ENCODE results near the gene ATP8B4.
"Not testable (repeated sequence)": the region's sequence is repeated elsewhere in the genome, so short reads cannot be mapped to it uniquely, and the experiment has no call there.

Gene ATP8B4

GRCh38 chr15:50137893-50138292 is 18.9 kb upstream of the ATP8B4 start:
- no peak for DNase-seq

- no peak for DNase-seq
Measured at GRCh38 chr15:50137330-50137761, 18.3 kb upstream of the ATP8B4 start.

- no peak for DNase-seq
Measured at GRCh38 chr15:50135031-50135551, 16.1 kb upstream of the ATP8B4 start.

GRCh38 chr15:50134524-50135024 is 15.5 kb upstream of the ATP8B4 start:
- DNase-seq = no peak

- DNase-seq = not testable (repeated sequence)
Measured at GRCh38 chr15:50132251-50132984, 13.4 kb upstream of the ATP8B4 start.

- DNase-seq = no peak
Measured at GRCh38 chr15:50131617-50132016, 12.6 kb upstream of the ATP8B4 start.

- no peak for DNase-seq
Measured at GRCh38 chr15:50128266-50128665, 9.2 kb upstream of the ATP8B4 start.

GRCh38 chr15:50127255-50127777 is 8.3 kb upstream of the ATP8B4 start:
- no peak for DNase-seq

GRCh38 chr15:50126072-50126471 is 7.0 kb upstream of the ATP8B4 start:
- no peak for DNase-seq

- no peak for DNase-seq
Measured at GRCh38 chr15:50124631-50125030, 5.6 kb upstream of the ATP8B4 start.

GRCh38 chr15:50123861-50124557 is 5.0 kb upstream of the ATP8B4 start:
- no peak for DNase-seq

- DNase-seq = no peak
Measured at GRCh38 chr15:50120729-50121128, 1.7 kb upstream of the ATP8B4 start.

GRCh38 chr15:50117431-50118027 is 1.5 kb downstream of the ATP8B4 start:
- DNase-seq = no peak

GRCh38 chr15:50116477-50116876 is 2.6 kb downstream of the ATP8B4 start:
- no peak for DNase-seq

GRCh38 chr15:50113992-50114780 is 4.8 kb downstream of the ATP8B4 start:
- no peak for DNase-seq

- no peak for DNase-seq
Measured at GRCh38 chr15:50113187-50113505, 5.9 kb downstream of the ATP8B4 start.

GRCh38 chr15:50112488-50113186 is 6.4 kb downstream of the ATP8B4 start:
- DNase-seq = no peak

GRCh38 chr15:50110285-50110684 is 8.7 kb downstream of the ATP8B4 start:
- DNase-seq = no peak

- no peak for DNase-seq
Measured at GRCh38 chr15:50109076-50109987, 9.7 kb downstream of the ATP8B4 start.

GRCh38 chr15:50108461-50108860 is 10.6 kb downstream of the ATP8B4 start:
- no peak for DNase-seq

Measured in activated CD8-positive, alpha-beta memory T cell treated with anti-CD3 and anti-CD28 coated beads, Interleukin-2, amount 50 U/mL, for 4 hours (primary cell).